ENCODE results near the gene PLXND1. TPM values are rescaled to one million over a fixed set of nuclear protein-coding genes. Genes with fewer than 3 reads are reported as not detected.

PLXND1 gene
- total RNA-seq, 1 donor from 2014 or later, result 9.0 TPM

GRCh38 chr3:129615751-129616281 is 9.3 kb upstream of the PLXND1 start:
- Mint-ChIP-seq H3K4me3 (peak overlapping the region; percentile 19), H3K27ac (peak overlapping the region; percentile 74), H3K36me3 (no peaks in the 10 kb centered on the region), H3K4me1 (peaks cover 10% of the 10 kb centered on the region), H3K9me3 (no peaks in the 10 kb centered on the region), H3K27me3 (ENCODE audit: insufficient read depth, low read depth) (peaks cover 10% of the 10 kb centered on the region)
- H3K4me2 ChIP-seq, result no peak overlapping the region
- no peak overlapping the region for H3K4me3 ChIP-seq
- H3K27me3 ChIP-seq, result no peaks in the 10 kb centered on the region
- TF ChIP-seq EZH2phosphoT487 (IDR thresholded peaks at IDR 0.05) (no peak), EZH2 (IDR thresholded peaks at IDR 0.05) (no peak), CTCF (IDR thresholded peaks at IDR 0.05) (no peak)
- H3F3A ChIP-seq (ENCODE audit: low read depth), result no peaks in the 10 kb centered on the region
- no peak overlapping the region for H3K9ac ChIP-seq
- no peak overlapping the region for H3K27ac ChIP-seq
- no peak for DNase-seq (ENCODE audit: low spot score)
- H2AFZ ChIP-seq (replicated peaks), result no peak overlapping the region
- H4K20me1 ChIP-seq (ENCODE audit: low read depth), result no peaks in the 10 kb centered on the region
- no peaks in the 10 kb centered on the region for H3K79me2 ChIP-seq (ENCODE audit: low read depth)
- no peaks in the 10 kb centered on the region for H3K9me3 ChIP-seq (ENCODE audit: low read depth)
- H3K36me3 ChIP-seq, result no peaks in the 10 kb centered on the region
- H3K4me1 ChIP-seq, result peaks cover 5% of the 10 kb centered on the region

DNA sequence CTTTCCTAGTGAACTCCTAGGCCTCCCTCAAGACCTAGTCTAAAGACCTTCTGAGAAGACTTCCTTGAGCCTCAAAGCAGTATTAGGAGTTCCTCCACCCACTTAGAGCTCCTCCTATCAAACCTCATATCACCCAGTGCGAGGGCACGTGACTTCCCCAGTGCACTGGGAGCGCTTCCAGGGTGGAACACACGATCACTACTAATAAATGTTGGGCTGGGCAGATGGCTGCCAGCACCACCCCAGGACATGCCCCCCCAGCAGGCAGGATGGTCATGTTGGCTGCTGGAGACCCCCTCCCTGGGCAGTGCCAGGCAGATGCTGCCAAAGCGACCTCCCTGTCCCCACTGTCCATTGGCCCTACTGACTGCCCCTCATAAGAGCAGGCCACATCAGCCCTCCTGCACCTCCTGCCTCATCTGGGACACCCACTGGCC is 8.5 kb upstream of the PLXND1 start:
- Histone ChIP-seq H4K20me1 (ENCODE audit: low read depth) (no peaks in the 10 kb centered on the region), H3K4me2 (no peak overlapping the region), H3F3A (ENCODE audit: low read depth) (peaks cover 4% of the 10 kb centered on the region), H2AFZ (replicated peaks) (no peak overlapping the region), H3K27me3 (no peaks in the 10 kb centered on the region), H3K4me3 (no peak overlapping the region), H3K9me3 (ENCODE audit: low read depth) (no peaks in the 10 kb centered on the region), H3K4me1 (peaks cover 5% of the 10 kb centered on the region), H3K9ac (no peak overlapping the region), H3K36me3 (no peaks in the 10 kb centered on the region), H3K79me2 (ENCODE audit: low read depth) (no peaks in the 10 kb centered on the region), H3K27ac (no peak overlapping the region)
- H3K36me3 Mint-ChIP-seq, result no peaks in the 10 kb centered on the region
- peaks cover 10% of the 10 kb centered on the region for H3K27me3 Mint-ChIP-seq (ENCODE audit: insufficient read depth, low read depth)
- H3K4me1 Mint-ChIP-seq, result peaks cover 10% of the 10 kb centered on the region
- TF ChIP-seq CTCF (IDR thresholded peaks at IDR 0.05) (no peak), EZH2 (IDR thresholded peaks at IDR 0.05) (no peak), EZH2phosphoT487 (IDR thresholded peaks at IDR 0.05) (no peak)
- no peak overlapping the region for H3K27ac Mint-ChIP-seq
- no peaks in the 10 kb centered on the region for H3K9me3 Mint-ChIP-seq
- no peak overlapping the region for H3K4me3 Mint-ChIP-seq
- DNase-seq (ENCODE audit: low spot score), result no peak

- Histone ChIP-seq H3K79me2 (ENCODE audit: low read depth) (no peaks in the 10 kb centered on the region), H3K27ac (no peak overlapping the region), H3K4me3 (no peak overlapping the region), H4K20me1 (ENCODE audit: low read depth) (no peaks in the 10 kb centered on the region), H3K9me3 (ENCODE audit: low read depth) (no peaks in the 10 kb centered on the region), H3K4me2 (no peak overlapping the region), H3K4me1 (peaks cover 5% of the 10 kb centered on the region), H2AFZ (replicated peaks) (no peak overlapping the region), H3F3A (ENCODE audit: low read depth) (peaks cover 9% of the 10 kb centered on the region), H3K27me3 (no peaks in the 10 kb centered on the region), H3K36me3 (no peaks in the 10 kb centered on the region), H3K9ac (no peak overlapping the region)
- TF ChIP-seq EZH2 (IDR thresholded peaks at IDR 0.05) (no peak), CTCF (IDR thresholded peaks at IDR 0.05) (no peak), EZH2phosphoT487 (IDR thresholded peaks at IDR 0.05) (no peak)
- Mint-ChIP-seq H3K4me1 (peaks cover 12% of the 10 kb centered on the region), H3K27me3 (ENCODE audit: insufficient read depth, low read depth) (peaks cover 15% of the 10 kb centered on the region), H3K36me3 (no peaks in the 10 kb centered on the region), H3K9me3 (no peaks in the 10 kb centered on the region), H3K4me3 (no peak overlapping the region), H3K27ac (no peak overlapping the region)
- DNase-seq (ENCODE audit: low spot score), result no peak
Observed at GRCh38 chr3:129614435-129614834, 8.0 kb upstream of the PLXND1 start.

Measured in neural progenitor cell (in vitro differentiated cells).